ENCODE results near the gene RPUSD4. TPM values are rescaled to one million over a fixed set of nuclear protein-coding genes. Genes with fewer than 3 reads are reported as not detected.

The RPUSD4 gene
- total and polyA plus RNA-seq, 10 of the 15 experiments (the other 5 are each of a cell fraction or from before 2014, with no cell fraction given), result 24.5 to 47.6 (median 31.7) TPM

GRCh38 chr11:126233391-126233790, 21.9 kb upstream of the RPUSD4 start:
- intact Hi-C loops (cut with micrococcal nuclease; ENCODE audit: unreplicated experiment), result no loop called here
- RAD21 ChIA-PET (ENCODE audit: unreplicated experiment), result no interaction called here
- DNase-seq (ENCODE audit: low read depth, low spot score) (no peak), ATAC-seq (no peak), FAIRE-seq (no peak)
- BruUV-seq (replicated peaks), result no TSS peak
- H3K9me3 ChIP-seq (replicated peaks; ENCODE audit: control insufficient read depth, insufficient read depth, low read length), result no peaks in the 10 kb centered on the region
- H4K20me1 ChIP-seq (ENCODE audit: control insufficient read depth, insufficient read depth), result no peaks in the 10 kb centered on the region
- no peak overlapping the region for H3K4me3 ChIP-seq
- 98% methylated on average over 4 of the region's 4 CpGs for WGBS (ENCODE audit: insufficient coverage, insufficient replicate concordance, low lambda C conversion rate, missing lambda C conversion rate)
- H3K4me1 ChIP-seq (ENCODE audit: control insufficient read depth, insufficient read depth, low read length), result no peaks in the 10 kb centered on the region
- in situ Hi-C loops (cut with MboI), result no loop called here
- no peak overlapping the region for H3K27ac ChIP-seq (ENCODE audit: control insufficient read depth, insufficient read depth)
- TF ChIP-seq ASH2L (IDR thresholded peaks at IDR 0.05; ENCODE audit: borderline replicate concordance, low read depth) (no peak), KLF5 (IDR thresholded peaks at IDR 0.05; ENCODE audit: partially characterized antibody) (no peak), TCF7 (IDR thresholded peaks at IDR 0.05; ENCODE audit: borderline replicate concordance) (no peak), RCOR1 (conservative IDR thresholded peaks at IDR 0.05; ENCODE audit: low read depth, low read length) (no peak), ATF7 (IDR thresholded peaks at IDR 0.05; ENCODE audit: low read depth) (no peak), E4F1 (IDR thresholded peaks at IDR 0.05; ENCODE audit: borderline replicate concordance, partially characterized antibody) (no peak), IRF3 (IDR thresholded peaks at IDR 0.05) (no peak), YY1 (IDR thresholded peaks at IDR 0.05; ENCODE audit: low read depth, low read length) (no peak), MXI1 (IDR thresholded peaks at IDR 0.05; ENCODE audit: low read depth, low read length) (no peak), GATAD2B (conservative IDR thresholded peaks at IDR 0.05; ENCODE audit: low read depth) (no peak), SIX5 (IDR thresholded peaks at IDR 0.05; ENCODE audit: low read depth, low read length, severe bottlenecking) (no peak), EZH2 (IDR thresholded peaks at IDR 0.05; ENCODE audit: borderline replicate concordance, control insufficient read depth, low read depth, low read length) (no peak), ZBTB40 (IDR thresholded peaks at IDR 0.05; ENCODE audit: borderline replicate concordance) (no peak)
- POLR2A ChIA-PET, result no interaction called here
- H3K36me3 ChIP-seq (ENCODE audit: control insufficient read depth in 2 of 2, insufficient read depth in 2 of 2, low read length in 1 of 2), result peaks cover 2 to 4% of the 10 kb centered on the region in 2 experiments; a peak in 3 of 4 replicates
- H3K79me2 ChIP-seq (ENCODE audit: control insufficient read depth, insufficient read depth, low read length), result no peaks in the 10 kb centered on the region
- H3K9ac ChIP-seq (ENCODE audit: control insufficient read depth, insufficient read depth, low read length), result no peak overlapping the region
- SMC1A ChIA-PET (ENCODE audit: uncharacterized antibody, unreplicated experiment), result no interaction called here
- no peaks in the 10 kb centered on the region for H3K27me3 ChIP-seq (replicated peaks in 1 of 2; ENCODE audit: control insufficient read depth in 2 of 2, insufficient read depth in 2 of 2, low read length in 1 of 2)
- CTCF ChIA-PET, result no interaction called here
- no peak overlapping the region for H2AFZ ChIP-seq (ENCODE audit: control insufficient read depth, low read depth, low read length)
- H3K4me2 ChIP-seq (ENCODE audit: control insufficient read depth, insufficient read depth), result no peak overlapping the region

All from GM12878 (cell line).